Measurements from ENCODE around the gene GIMAP7. TPM values are rescaled to one million over a fixed set of nuclear protein-coding genes. Genes with fewer than 3 reads are reported as not detected.

Gene GIMAP7
- total RNA-seq = 100 to 1,000 TPM; 134 TPM

- ChIA-PET POLR2A (interaction anchor here (0.5 to 11.9 kb wide), 33 partner anchors 11 to 241 kb away, joined by 3 to 316 read pairs (median 6); partner anchors contain the start of genes GIMAP1, GIMAP2, GIMAP4 and GIMAP5), CTCF (interaction anchor here (0.7 to 4.2 kb wide), 20 partner anchors 10 to 245 kb away, joined by 3 to 78 read pairs (median 5); partner anchors contain the start of genes GIMAP1, GIMAP4 and GIMAP8)
- ATAC-seq (peak; percentile 82), DNase-seq (peak; percentile 84)
- Mint-ChIP-seq H3K4me1 (ENCODE audit: low read depth) (peaks cover 48% of the 10 kb centered on the region), H3K27ac (peak within 1 kb of the TSS; percentile 98), H3K36me3 (ENCODE audit: low read depth) (peaks cover 65% of the 10 kb centered on the region), H3K9me3 (ENCODE audit: insufficient read depth) (peaks cover 22% of the 10 kb centered on the region), H3K4me3 (peak within 1 kb of the TSS; percentile 97), H3K27me3 (ENCODE audit: low read depth) (no peaks in the 10 kb centered on the region)
Measured at GRCh38 chr7:150514748-150515222, at the start of gene GIMAP7. Gene GIMAP7 (plus strand): TSS chr7:150514872. CDS start chr7:150519975, 5,103 bp downstream.

- Mint-ChIP-seq H3K9me3 (ENCODE audit: insufficient read depth) (peaks cover 32% of the 10 kb centered on the region), H3K27ac (peak overlapping the region; percentile 26), H3K4me3 (no peak overlapping the region), H3K36me3 (ENCODE audit: low read depth) (peaks cover 93% of the 10 kb centered on the region), H3K27me3 (ENCODE audit: low read depth) (no peaks in the 10 kb centered on the region), H3K4me1 (ENCODE audit: low read depth) (peaks cover 82% of the 10 kb centered on the region)
- no peak for DNase-seq
- ATAC-seq = no peak
- ChIA-PET POLR2A (interaction anchor here (1.1 to 1.8 kb wide), 3 partner anchors 10 to 50 kb away, joined by 3 to 10 read pairs (median 7); no protein-coding TSS in a partner anchor), CTCF (interaction anchor here (0.8 to 2.6 kb wide), 4 partner anchors 11 to 239 kb away, joined by 3 to 8 read pairs (median 4); no protein-coding TSS in a partner anchor)
Measured at GRCh38 chr7:150464962-150465361, 49.7 kb upstream of the GIMAP7 start.

DNA sequence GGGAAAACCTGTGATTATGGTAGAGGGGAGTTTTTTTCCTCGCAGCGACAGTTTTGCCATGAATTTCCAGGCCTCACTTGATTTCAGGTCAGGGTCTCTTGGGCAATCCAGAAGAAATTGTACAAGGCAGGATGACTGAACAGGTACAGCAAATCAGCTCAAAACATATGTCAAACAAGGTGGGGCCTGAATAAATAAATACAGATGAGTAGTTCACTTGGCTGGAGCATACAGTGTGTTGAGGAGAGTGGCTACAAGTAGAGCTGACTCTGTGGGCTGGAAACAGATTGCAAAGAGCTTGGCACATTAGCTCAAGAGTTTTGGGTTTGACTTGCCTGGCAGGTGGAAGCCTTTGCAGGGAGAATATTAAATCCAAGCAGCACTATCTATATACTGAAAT is 49.3 kb upstream of the GIMAP7 start:
- peaks cover 27% of the 10 kb centered on the region for H3K9me3 Mint-ChIP-seq (ENCODE audit: insufficient read depth)
- ATAC-seq (no peak), DNase-seq (no peak)
- H3K4me3 Mint-ChIP-seq = no peak overlapping the region
- CTCF ChIA-PET = interaction anchor here (0.8 to 2.6 kb wide), 4 partner anchors 11 to 238 kb away, joined by 3 to 8 read pairs (median 4); no protein-coding TSS in a partner anchor
- H3K4me1 Mint-ChIP-seq (ENCODE audit: low read depth) = peaks cover 81% of the 10 kb centered on the region
- POLR2A ChIA-PET = interaction anchor here (1.1 to 1.8 kb wide), 3 partner anchors 10 to 50 kb away, joined by 3 to 10 read pairs (median 7); no protein-coding TSS in a partner anchor
- H3K27me3 Mint-ChIP-seq (ENCODE audit: low read depth) = no peaks in the 10 kb centered on the region
- peaks cover 92% of the 10 kb centered on the region for H3K36me3 Mint-ChIP-seq (ENCODE audit: low read depth)
- H3K27ac Mint-ChIP-seq = peak overlapping the region; percentile 31

DNA sequence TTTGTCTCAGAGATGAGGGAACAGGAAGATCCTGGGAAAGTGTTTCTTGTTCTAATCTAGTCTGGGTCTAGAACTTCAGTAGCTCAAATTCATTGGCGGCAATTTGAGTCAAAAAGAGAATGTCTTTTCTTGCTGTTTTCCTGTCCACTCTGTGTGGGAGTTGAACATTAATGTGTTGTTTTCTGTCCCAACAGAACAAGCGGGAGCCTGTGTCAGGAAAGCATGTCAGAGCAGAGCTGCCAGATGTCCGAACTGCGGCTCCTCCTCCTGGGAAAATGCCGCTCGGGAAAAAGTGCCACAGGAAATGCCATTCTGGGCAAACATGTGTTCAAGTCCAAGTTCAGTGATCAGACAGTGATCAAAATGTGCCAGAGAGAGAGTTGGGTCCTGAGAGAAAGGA is 48.2 kb upstream of the GIMAP7 start:
- ChIA-PET POLR2A (interaction anchor here (1.1 kb wide), 2 partner anchors 15 kb away, joined by 4 to 5 read pairs; partner anchors contain the start of gene GIMAP8), CTCF (interaction anchor here (0.7 to 2.6 kb wide), 4 partner anchors 9 to 289 kb away, joined by 3 to 8 read pairs (median 5); no protein-coding TSS in a partner anchor)
- ATAC-seq (no peak), DNase-seq (no peak)
- Mint-ChIP-seq H3K4me3 (no peak overlapping the region), H3K36me3 (ENCODE audit: low read depth) (peaks cover 90% of the 10 kb centered on the region), H3K27me3 (ENCODE audit: low read depth) (no peaks in the 10 kb centered on the region), H3K27ac (no peak overlapping the region), H3K4me1 (ENCODE audit: low read depth) (peaks cover 78% of the 10 kb centered on the region), H3K9me3 (ENCODE audit: insufficient read depth) (peaks cover 18% of the 10 kb centered on the region)

DNA sequence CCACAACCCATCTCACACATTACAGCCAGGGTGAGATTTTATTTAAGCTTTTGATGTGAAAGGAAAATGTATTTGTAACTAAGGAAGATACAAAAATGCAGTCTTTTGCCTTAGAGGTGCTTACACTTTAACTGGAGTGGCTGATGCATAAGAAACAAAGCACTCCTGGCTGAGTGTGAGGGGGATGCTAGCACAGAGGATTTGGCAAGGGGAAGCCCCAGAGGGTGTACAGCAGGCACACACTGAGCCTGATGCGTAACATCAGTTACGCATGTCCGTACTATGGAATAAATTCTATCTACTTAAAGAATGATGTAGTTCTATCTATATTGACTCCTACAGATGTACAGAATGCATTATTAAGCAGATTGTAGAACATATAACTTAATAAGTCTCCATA is 46.4 kb upstream of the GIMAP7 start:
- DNase-seq = no peak
- H3K9me3 Mint-ChIP-seq (ENCODE audit: insufficient read depth) = peaks cover 2% of the 10 kb centered on the region
- peaks cover 86% of the 10 kb centered on the region for H3K36me3 Mint-ChIP-seq (ENCODE audit: low read depth)
- H3K4me3 Mint-ChIP-seq = no peak overlapping the region
- CTCF ChIA-PET = interaction anchor here (0.8 kb wide), 1 partner anchor 17 kb away, joined by 3 read pairs; no protein-coding TSS in a partner anchor
- ATAC-seq = no peak
- POLR2A ChIA-PET = interaction anchor here (0.5 kb wide), 1 partner anchor 46 kb away, joined by 3 read pairs; the partner anchor contains the start of gene GIMAP7
- H3K27ac Mint-ChIP-seq = no peak overlapping the region
- H3K27me3 Mint-ChIP-seq (ENCODE audit: low read depth) = no peaks in the 10 kb centered on the region
- H3K4me1 Mint-ChIP-seq (ENCODE audit: low read depth) = peaks cover 71% of the 10 kb centered on the region

- Mint-ChIP-seq H3K36me3 (ENCODE audit: low read depth) (peaks cover 89% of the 10 kb centered on the region), H3K4me3 (no peak overlapping the region), H3K27ac (no peak overlapping the region), H3K4me1 (ENCODE audit: low read depth) (peaks cover 59% of the 10 kb centered on the region), H3K27me3 (ENCODE audit: low read depth) (no peaks in the 10 kb centered on the region), H3K9me3 (ENCODE audit: insufficient read depth) (no peaks in the 10 kb centered on the region)
- no peak for ATAC-seq
- POLR2A ChIA-PET = interaction anchor here (2.0 kb wide), 1 partner anchor 20 kb away, joined by 4 read pairs; no protein-coding TSS in a partner anchor
- no peak for DNase-seq
- CTCF ChIA-PET = no interaction called here
Measured at GRCh38 chr7:150471886-150472285, 42.8 kb upstream of the GIMAP7 start.

DNA sequence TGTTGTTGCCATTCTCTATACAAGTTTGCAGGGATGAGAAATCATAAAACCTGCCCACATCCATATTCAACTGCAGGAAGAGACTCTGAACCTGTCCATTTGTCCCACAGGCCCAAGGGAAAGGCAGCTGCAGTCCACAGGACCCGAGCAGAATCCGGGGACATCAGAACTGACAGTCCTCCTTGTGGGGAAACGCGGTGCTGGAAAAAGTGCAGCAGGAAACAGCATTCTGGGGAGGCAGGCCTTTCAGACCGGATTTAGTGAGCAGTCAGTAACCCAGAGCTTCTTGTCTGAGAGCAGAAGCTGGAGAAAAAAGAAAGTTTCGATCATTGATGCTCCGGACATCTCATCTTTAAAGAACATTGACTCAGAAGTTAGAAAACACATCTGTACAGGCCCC is 40.8 kb upstream of the GIMAP7 start:
- peak overlapping the region; percentile 27 for H3K27ac Mint-ChIP-seq
- no peaks in the 10 kb centered on the region for H3K27me3 Mint-ChIP-seq (ENCODE audit: low read depth)
- H3K4me3 Mint-ChIP-seq = no peak overlapping the region
- ATAC-seq = no peak
- POLR2A ChIA-PET = interaction anchor here (1.3 kb wide), 1 partner anchor 22 kb away, joined by 5 read pairs; no protein-coding TSS in a partner anchor
- peaks cover 55% of the 10 kb centered on the region for H3K4me1 Mint-ChIP-seq (ENCODE audit: low read depth)
- no peaks in the 10 kb centered on the region for H3K9me3 Mint-ChIP-seq (ENCODE audit: insufficient read depth)
- DNase-seq = no peak
- H3K36me3 Mint-ChIP-seq (ENCODE audit: low read depth) = peaks cover 91% of the 10 kb centered on the region
- CTCF ChIA-PET = interaction anchor here (1.3 to 1.9 kb wide), 2 partner anchors 18 to 25 kb away, joined by 3 to 5 read pairs; no protein-coding TSS in a partner anchor

DNA sequence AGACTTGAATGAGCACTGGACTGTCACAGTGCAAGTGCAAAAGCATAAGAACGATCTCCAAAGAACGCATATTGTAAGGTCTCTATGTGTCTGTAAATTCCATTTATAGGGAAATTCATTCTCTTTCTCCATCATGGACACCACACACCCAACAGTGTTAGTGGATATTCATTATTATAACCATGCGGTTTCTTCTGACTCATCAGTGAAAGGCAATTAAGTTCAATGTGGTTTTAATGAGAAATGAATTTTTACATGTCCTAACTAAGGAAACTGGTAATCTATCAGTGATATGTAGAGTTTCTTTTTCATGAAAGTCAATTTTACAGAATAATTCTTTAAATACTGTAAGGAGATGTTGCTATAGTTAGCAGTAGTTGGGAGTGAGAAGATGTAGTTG is 38.4 kb upstream of the GIMAP7 start:
- DNase-seq (no peak), ATAC-seq (no peak)
- Mint-ChIP-seq H3K36me3 (ENCODE audit: low read depth) (peaks cover 81% of the 10 kb centered on the region), H3K4me1 (ENCODE audit: low read depth) (peaks cover 65% of the 10 kb centered on the region), H3K4me3 (no peak overlapping the region), H3K9me3 (ENCODE audit: insufficient read depth) (no peaks in the 10 kb centered on the region), H3K27me3 (ENCODE audit: low read depth) (no peaks in the 10 kb centered on the region), H3K27ac (no peak overlapping the region)
- ChIA-PET POLR2A (interaction anchor here (1.2 kb wide), 1 partner anchor 26 kb away, joined by 3 read pairs; the partner anchor contains the start of gene GIMAP8), CTCF (interaction anchor here (1.5 kb wide), 1 partner anchor 10 kb away, joined by 6 read pairs; no protein-coding TSS in a partner anchor)

- Mint-ChIP-seq H3K9me3 (ENCODE audit: insufficient read depth) (no peaks in the 10 kb centered on the region), H3K4me1 (ENCODE audit: low read depth) (peaks cover 69% of the 10 kb centered on the region), H3K36me3 (ENCODE audit: low read depth) (peaks cover 79% of the 10 kb centered on the region), H3K27ac (no peak overlapping the region), H3K27me3 (ENCODE audit: low read depth) (no peaks in the 10 kb centered on the region), H3K4me3 (no peak overlapping the region)
- ATAC-seq = no peak
- POLR2A ChIA-PET = no interaction called here
- CTCF ChIA-PET = interaction anchor here (1.5 kb wide), 1 partner anchor 11 kb away, joined by 6 read pairs; no protein-coding TSS in a partner anchor
- no peak for DNase-seq
Measured at GRCh38 chr7:150476819-150477631, 37.6 kb upstream of the GIMAP7 start.

GRCh38 chr7:150479023-150479716 is 35.5 kb upstream of the GIMAP7 start:
- DNase-seq = no peak
- no peak for ATAC-seq
- Mint-ChIP-seq H3K27ac (peak overlapping the region; percentile 63), H3K4me1 (ENCODE audit: low read depth) (peaks cover 82% of the 10 kb centered on the region), H3K36me3 (ENCODE audit: low read depth) (peaks cover 66% of the 10 kb centered on the region), H3K9me3 (ENCODE audit: insufficient read depth) (no peaks in the 10 kb centered on the region), H3K4me3 (no peak overlapping the region), H3K27me3 (ENCODE audit: low read depth) (no peaks in the 10 kb centered on the region)
- CTCF ChIA-PET = interaction anchor here (0.8 to 3.0 kb wide), 7 partner anchors 24 to 278 kb away, joined by 3 to 21 read pairs (median 4); partner anchors contain the start of gene GIMAP7
- POLR2A ChIA-PET = interaction anchor here (0.7 to 6.9 kb wide), 3 partner anchors 27 to 66 kb away, joined by 3 to 102 read pairs (median 22); partner anchors contain the start of genes GIMAP7 and GIMAP8

All from activated CD8-positive, alpha-beta T cell treated with anti-CD3 and anti-CD28 coated beads, Interleukin-2, amount 10 ng/mL, durations not matched to agents 7 days and 5 days (primary cell).